Peyer's patch (tissue), 4 donors: Measurements from ENCODE around the gene NRXN3.

Source experiments
- POLR2A ChIP-seq, 2 donors: fragments of 450-650 bp; IDR thresholded peaks; one replicate each; pipeline ENCODE4 v1.5.1; 2017; ENCODE audit warnings: antibody characterized with exemption in 2 of 2, mild to moderate bottlenecking in 2 of 2, moderate library complexity in 2 of 2
- TF ChIP-seq, protein P1 (sequence below), 6 experiments: fragments of 450-650 bp in 4 of 6; fragments of 200-600 bp in 2 of 6; sonication (generic) in 1 of 6; IDR thresholded peaks; one replicate each; pipeline ENCODE4 v1.5.1; 2017 to 2019; ENCODE audit warnings: antibody characterized with exemption in 6 of 6, mild to moderate bottlenecking in 3 of 6, moderate library complexity in 1 of 6

- TF ChIP-seq, protein P1, sequence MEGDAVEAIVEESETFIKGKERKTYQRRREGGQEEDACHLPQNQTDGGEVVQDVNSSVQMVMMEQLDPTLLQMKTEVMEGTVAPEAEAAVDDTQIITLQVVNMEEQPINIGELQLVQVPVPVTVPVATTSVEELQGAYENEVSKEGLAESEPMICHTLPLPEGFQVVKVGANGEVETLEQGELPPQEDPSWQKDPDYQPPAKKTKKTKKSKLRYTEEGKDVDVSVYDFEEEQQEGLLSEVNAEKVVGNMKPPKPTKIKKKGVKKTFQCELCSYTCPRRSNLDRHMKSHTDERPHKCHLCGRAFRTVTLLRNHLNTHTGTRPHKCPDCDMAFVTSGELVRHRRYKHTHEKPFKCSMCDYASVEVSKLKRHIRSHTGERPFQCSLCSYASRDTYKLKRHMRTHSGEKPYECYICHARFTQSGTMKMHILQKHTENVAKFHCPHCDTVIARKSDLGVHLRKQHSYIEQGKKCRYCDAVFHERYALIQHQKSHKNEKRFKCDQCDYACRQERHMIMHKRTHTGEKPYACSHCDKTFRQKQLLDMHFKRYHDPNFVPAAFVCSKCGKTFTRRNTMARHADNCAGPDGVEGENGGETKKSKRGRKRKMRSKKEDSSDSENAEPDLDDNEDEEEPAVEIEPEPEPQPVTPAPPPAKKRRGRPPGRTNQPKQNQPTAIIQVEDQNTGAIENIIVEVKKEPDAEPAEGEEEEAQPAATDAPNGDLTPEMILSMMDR (IDR thresholded peaks at IDR 0.05): no peak
- no peak for TF ChIP-seq POLR2A (IDR thresholded peaks at IDR 0.05)
Observed at GRCh38 chr14:79878229-79878628, 1708.1 kb downstream of the NRXN3 start.
